Upper lobe of right lung (tissue), 1 donor: ENCODE results near the gene GRK4. TPM values are rescaled to one million over a fixed set of nuclear protein-coding genes. Genes with fewer than 3 reads are reported as not detected.

Experiments
- ATAC-seq: fragments of 200-7000 bp; cut with Tn5 transposase; one replicate; pipeline ENCODE4 v1.9.1; 2020; ENCODE audit warnings: mild to moderate bottlenecking, moderate library complexity
- DNase-seq: peaks from one replicate; pipeline ENCODE4 v3.0.0-alpha.2; 2020
- H3K27ac ChIP-seq: fragments of 200-600 bp; one replicate; pipeline ENCODE4 v1.8.0; 2022
- H3K27me3 ChIP-seq: fragments of 200-600 bp; one replicate; pipeline ENCODE4 v1.8.0; 2022; ENCODE audit warnings: mild to moderate bottlenecking
- H3K36me3 ChIP-seq: fragments of 200-600 bp; one replicate; pipeline ENCODE4 v1.8.0; 2022
- H3K4me1 ChIP-seq: fragments of 200-600 bp; one replicate; pipeline ENCODE4 v1.8.0; 2022
- H3K4me3 ChIP-seq: fragments of 200-600 bp; one replicate; pipeline ENCODE4 v1.8.0; 2022; ENCODE audit warnings: mild to moderate bottlenecking
- H3K9me3 ChIP-seq: fragments of 200-600 bp; one replicate; pipeline ENCODE4 v1.8.0; 2022
- intact Hi-C: fragments of 100-400 bp; cut with DNase I; formaldehyde crosslinking; loops from one replicate; pipeline ENCODE4 v1.11.0; 2022
- total RNA-seq: library from RNA; stranded (reverse); fragmentation: NEBNext Ultra II Directional; extraction: Animal tissue kit (Norgen Biotek cat#: 25700); gene quantifications from one replicate; pipeline ENCODE4 v1.2.1, GENCODE V29; 2021
- TF ChIP-seq, protein P1 (sequence below): fragments of 200-600 bp; IDR thresholded peaks from one replicate; pipeline ENCODE4 v1.8.0; 2022; ENCODE audit warnings: antibody characterized with exemption
- donor health status: DM: no; HTN: yes; CAD: no; lungs with severe emphysema.

GRK4 gene
- total RNA-seq, 1 donor from 2014 or later: 8.0 TPM

DNA sequence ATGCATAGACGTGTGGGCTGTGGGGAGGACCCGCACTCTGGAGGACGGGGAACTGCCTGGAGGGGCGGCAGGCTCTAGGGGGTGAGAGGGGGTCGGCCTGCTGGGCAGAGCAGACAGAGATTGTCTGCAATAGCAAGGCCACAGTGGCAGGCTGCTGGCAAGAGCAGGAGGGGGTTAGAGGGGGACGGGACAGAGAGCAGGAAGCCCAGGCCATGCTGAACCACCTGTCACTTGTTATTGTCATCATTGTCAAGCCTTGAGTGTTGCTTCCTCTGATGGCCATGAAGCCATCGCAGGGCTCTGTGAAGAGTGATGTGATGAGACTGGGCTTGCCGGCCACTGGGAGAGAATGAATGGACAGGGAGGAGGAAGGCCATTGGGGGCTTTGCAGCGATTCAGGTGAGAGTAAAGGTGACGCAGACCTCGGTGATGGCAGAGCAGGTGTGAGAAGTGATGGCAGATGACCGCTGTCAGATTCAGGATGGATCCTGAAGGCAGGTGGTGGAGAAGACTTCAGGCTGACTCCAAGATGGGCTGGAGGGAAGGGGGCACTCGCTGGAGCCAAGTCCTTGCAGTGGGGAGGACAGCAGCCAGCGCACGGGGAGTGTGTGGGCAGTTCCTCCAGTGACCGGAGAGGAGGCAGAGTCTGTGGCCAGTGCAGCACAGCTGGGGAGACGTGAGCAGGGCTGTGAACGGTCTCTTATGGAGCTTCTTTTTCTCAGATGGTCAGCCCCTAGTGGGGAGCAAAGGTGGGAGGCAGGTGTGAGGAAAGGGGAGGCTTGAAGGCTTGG, 67.4 kb downstream of the GRK4 start:
- TF ChIP-seq, protein P1, sequence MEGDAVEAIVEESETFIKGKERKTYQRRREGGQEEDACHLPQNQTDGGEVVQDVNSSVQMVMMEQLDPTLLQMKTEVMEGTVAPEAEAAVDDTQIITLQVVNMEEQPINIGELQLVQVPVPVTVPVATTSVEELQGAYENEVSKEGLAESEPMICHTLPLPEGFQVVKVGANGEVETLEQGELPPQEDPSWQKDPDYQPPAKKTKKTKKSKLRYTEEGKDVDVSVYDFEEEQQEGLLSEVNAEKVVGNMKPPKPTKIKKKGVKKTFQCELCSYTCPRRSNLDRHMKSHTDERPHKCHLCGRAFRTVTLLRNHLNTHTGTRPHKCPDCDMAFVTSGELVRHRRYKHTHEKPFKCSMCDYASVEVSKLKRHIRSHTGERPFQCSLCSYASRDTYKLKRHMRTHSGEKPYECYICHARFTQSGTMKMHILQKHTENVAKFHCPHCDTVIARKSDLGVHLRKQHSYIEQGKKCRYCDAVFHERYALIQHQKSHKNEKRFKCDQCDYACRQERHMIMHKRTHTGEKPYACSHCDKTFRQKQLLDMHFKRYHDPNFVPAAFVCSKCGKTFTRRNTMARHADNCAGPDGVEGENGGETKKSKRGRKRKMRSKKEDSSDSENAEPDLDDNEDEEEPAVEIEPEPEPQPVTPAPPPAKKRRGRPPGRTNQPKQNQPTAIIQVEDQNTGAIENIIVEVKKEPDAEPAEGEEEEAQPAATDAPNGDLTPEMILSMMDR: no peak
- ATAC-seq: peak; percentile 15
- no peak overlapping the region for H3K27ac ChIP-seq
- intact Hi-C loops: no loop called here
- no peaks in the 10 kb centered on the region for H3K36me3 ChIP-seq
- no peaks in the 10 kb centered on the region for H3K4me1 ChIP-seq
- H3K27me3 ChIP-seq: no peaks in the 10 kb centered on the region
- no peak for DNase-seq
- H3K4me3 ChIP-seq: no peak overlapping the region
- no peaks in the 10 kb centered on the region for H3K9me3 ChIP-seq

DNA sequence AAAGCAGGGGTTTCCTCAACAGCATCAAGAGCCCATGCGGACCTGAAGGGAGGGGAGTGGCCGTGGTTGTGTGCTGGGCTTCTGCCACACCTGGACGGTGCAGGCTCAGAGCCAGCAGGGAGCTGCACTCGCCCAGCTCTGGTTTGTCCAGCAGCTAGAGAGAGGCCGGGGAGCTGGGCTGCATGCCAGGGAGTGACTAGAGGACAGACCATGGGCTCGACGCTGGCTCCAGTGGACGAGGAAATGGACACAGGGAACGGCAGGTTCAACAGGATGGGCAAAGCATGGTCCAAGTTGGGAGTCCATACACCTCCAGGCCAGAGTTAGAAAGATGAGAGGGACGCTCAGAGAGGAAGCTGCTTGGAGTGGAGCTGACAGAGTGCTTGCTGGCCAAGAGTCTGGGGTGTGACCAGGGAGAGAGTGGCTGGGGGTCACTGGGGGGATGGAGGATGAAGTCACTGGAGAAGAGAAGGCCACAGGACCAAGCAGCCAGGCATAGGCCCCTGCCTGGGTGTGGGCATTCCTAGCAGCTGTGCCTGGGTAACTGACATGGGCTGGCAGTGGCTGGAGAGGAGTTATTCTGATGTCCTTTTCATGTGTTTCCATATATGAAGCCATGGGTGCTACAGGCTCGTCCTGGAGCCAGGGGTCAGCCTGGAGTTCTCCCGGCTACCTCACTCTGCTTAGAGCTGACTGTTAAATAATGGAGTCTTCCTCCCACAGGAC, 68.1 kb downstream of the GRK4 start:
- Histone ChIP-seq H3K9me3 (no peaks in the 10 kb centered on the region), H3K27me3 (no peaks in the 10 kb centered on the region), H3K4me1 (no peaks in the 10 kb centered on the region), H3K27ac (no peak overlapping the region), H3K36me3 (no peaks in the 10 kb centered on the region), H3K4me3 (no peak overlapping the region)
- intact Hi-C loops: no loop called here
- DNase-seq (peak; percentile 84), ATAC-seq (peak; percentile 76)
- TF ChIP-seq, protein P1: no peak

DNA sequence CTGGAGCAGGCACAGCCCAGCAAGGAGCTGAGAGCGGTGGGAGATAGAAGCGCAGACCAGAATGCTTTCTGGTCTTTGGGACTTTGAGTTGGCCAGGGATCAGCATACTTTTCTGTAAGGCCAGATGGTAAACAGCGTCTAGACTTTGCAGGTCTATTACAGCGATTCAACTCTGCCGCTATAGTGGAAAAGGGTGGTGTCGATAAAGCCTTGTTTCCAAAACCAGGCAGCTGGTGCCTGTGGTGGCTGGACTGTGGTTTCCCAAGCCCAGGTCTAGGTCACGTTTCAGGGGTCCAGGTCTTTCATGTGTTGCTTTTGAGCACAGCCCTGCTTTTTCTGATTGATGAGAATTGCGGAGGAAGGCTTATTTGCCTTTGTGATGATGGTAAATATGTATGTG, 70.9 kb downstream of the GRK4 start:
- Histone ChIP-seq H3K4me3 (no peak overlapping the region), H3K9me3 (no peaks in the 10 kb centered on the region), H3K4me1 (peaks cover 9% of the 10 kb centered on the region), H3K27ac (no peak overlapping the region), H3K27me3 (no peaks in the 10 kb centered on the region), H3K36me3 (no peaks in the 10 kb centered on the region)
- TF ChIP-seq, protein P1: no peak
- no peak for ATAC-seq
- intact Hi-C loops: no loop called here
- no peak for DNase-seq

DNA sequence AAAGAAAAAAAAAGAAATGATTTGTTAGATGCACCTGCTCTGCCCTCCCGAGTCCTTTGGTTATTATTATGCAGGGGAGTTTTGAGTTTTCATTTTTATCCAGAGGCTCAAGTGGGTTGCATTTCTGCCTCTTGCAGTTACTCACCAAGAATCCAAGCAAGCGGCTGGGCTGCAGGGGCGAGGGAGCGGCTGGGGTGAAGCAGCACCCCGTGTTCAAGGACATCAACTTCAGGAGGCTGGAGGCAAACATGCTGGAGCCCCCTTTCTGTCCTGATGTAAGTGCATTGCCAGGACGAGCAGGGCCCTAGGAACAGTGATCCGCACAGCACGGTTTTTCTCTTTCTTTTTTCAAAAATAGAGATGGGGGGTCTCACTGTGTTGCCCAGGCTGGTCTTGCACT, 71.9 kb downstream of the GRK4 start:
- no peak overlapping the region for H3K4me3 ChIP-seq
- DNase-seq (no peak), ATAC-seq (no peak)
- peaks cover 9% of the 10 kb centered on the region for H3K4me1 ChIP-seq
- H3K27ac ChIP-seq: no peak overlapping the region
- TF ChIP-seq, protein P1: no peak
- H3K36me3 ChIP-seq: no peaks in the 10 kb centered on the region
- intact Hi-C loops: no loop called here
- H3K27me3 ChIP-seq: no peaks in the 10 kb centered on the region
- no peaks in the 10 kb centered on the region for H3K9me3 ChIP-seq

DNA sequence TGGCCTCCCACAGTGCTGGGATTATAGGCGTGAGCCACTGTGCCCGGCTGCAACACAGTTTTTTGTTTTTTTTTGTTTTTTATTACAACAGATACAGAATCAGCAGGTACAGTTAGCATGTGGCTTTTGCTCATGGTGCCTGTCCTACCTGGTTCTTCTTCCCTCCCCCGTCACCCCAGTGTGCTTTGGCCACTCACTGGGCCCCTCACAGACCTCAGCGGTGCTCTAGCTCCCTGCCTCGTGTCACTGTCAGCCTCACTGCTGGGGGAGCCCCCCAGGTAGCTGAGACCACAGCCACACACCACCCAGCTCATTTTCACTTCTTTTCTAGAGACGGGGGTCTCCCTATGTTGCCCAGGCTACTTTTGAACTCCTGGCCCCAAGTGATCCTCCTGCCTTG, 72.3 kb downstream of the GRK4 start:
- Histone ChIP-seq H3K27ac (no peak overlapping the region), H3K4me3 (no peak overlapping the region), H3K36me3 (no peaks in the 10 kb centered on the region), H3K4me1 (peaks cover 9% of the 10 kb centered on the region), H3K27me3 (no peaks in the 10 kb centered on the region), H3K9me3 (no peaks in the 10 kb centered on the region)
- ATAC-seq (no peak), DNase-seq (no peak)
- TF ChIP-seq, protein P1: no peak
- intact Hi-C loops: no loop called here
